Endothelial cell (in vitro differentiated cells): ENCODE measurements around the gene ALS2CL. TPM values are rescaled to one million over a fixed set of nuclear protein-coding genes. Genes with fewer than 3 reads are reported as not detected.
"Not testable (repeated sequence)": the region's sequence is repeated elsewhere in the genome, so short reads cannot be mapped to it uniquely, and the experiment has no call there.

Source experiments
- DNase-seq: peaks from one replicate; pipeline ENCODE4 v3.0.0; 2021; ENCODE audit warnings: low spot score
- H3K27ac Mint-ChIP-seq: one replicate; pipeline ENCODE4 v1.8.0; 2021; ENCODE audit warnings: mixed read lengths, inconsistent platforms; ENCODE audit not compliant: unreplicated experiment
- H3K27me3 Mint-ChIP-seq: one replicate; pipeline ENCODE4 v1.8.0; 2021; ENCODE audit warnings: mild to moderate bottlenecking, moderate library complexity, mixed read lengths, inconsistent platforms; ENCODE audit not compliant: unreplicated experiment
- H3K36me3 Mint-ChIP-seq: one replicate; pipeline ENCODE4 v1.8.0; 2021; ENCODE audit warnings: mild to moderate bottlenecking, low read depth, mixed read lengths, inconsistent platforms; ENCODE audit not compliant: unreplicated experiment
- H3K4me1 Mint-ChIP-seq: one replicate; pipeline ENCODE4 v1.8.0; 2021; ENCODE audit warnings: mild to moderate bottlenecking, mixed read lengths, inconsistent platforms; ENCODE audit not compliant: unreplicated experiment
- H3K4me3 Mint-ChIP-seq: one replicate; pipeline ENCODE4 v1.8.0; 2021; ENCODE audit warnings: mild to moderate bottlenecking, mixed read lengths, inconsistent platforms; ENCODE audit not compliant: unreplicated experiment
- H3K9me3 Mint-ChIP-seq: one replicate; pipeline ENCODE4 v1.8.0; 2021; ENCODE audit warnings: mixed read lengths, inconsistent platforms; ENCODE audit not compliant: unreplicated experiment
- long read RNA-seq: library from polyadenylated mRNA; unstranded; transcript quantifications from one replicate; pipeline ENCODE4 v2.0.0, GENCODE V29; 2020; ENCODE audit not compliant: unreplicated experiment
- total RNA-seq: library from RNA; stranded (reverse); fragmentation: NEBNext Ultra II Directional; extraction: Animal tissue kit (Norgen Biotek cat#: 25700); gene quantifications from one replicate; pipeline ENCODE4 v1.2.1, GENCODE V29; 2021; ENCODE audit not compliant: unreplicated experiment
- TF ChIP-seq, protein P1 (sequence below): fragments of 200-600 bp; sonication (generic); IDR thresholded peaks from one replicate; pipeline ENCODE4 v1.5.0; 2021; ENCODE audit warnings: antibody characterized with exemption; ENCODE audit not compliant: unreplicated experiment

Gene ALS2CL, protein sequence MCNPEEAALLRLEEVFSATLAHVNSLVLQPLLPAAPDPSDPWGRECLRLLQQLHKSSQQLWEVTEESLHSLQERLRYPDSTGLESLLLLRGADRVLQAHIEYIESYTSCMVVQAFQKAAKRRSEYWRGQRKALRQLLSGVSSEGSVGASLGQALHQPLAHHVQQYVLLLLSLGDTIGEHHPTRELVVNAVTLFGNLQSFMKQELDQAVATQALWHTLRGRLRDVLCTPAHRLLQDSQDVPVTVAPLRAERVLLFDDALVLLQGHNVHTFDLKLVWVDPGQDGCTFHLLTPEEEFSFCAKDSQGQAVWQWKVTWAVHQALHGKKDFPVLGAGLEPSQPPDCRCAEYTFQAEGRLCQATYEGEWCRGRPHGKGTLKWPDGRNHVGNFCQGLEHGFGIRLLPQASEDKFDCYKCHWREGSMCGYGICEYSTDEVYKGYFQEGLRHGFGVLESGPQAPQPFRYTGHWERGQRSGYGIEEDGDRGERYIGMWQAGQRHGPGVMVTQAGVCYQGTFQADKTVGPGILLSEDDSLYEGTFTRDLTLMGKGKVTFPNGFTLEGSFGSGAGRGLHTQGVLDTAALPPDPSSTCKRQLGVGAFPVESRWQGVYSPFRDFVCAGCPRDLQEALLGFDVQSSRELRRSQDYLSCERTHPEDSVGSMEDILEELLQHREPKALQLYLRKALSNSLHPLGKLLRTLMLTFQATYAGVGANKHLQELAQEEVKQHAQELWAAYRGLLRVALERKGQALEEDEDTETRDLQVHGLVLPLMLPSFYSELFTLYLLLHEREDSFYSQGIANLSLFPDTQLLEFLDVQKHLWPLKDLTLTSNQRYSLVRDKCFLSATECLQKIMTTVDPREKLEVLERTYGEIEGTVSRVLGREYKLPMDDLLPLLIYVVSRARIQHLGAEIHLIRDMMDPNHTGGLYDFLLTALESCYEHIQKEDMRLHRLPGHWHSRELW
- total RNA-seq, result 5.6 TPM
- long read RNA-seq, full-length matches to known transcripts, result 1 of 2 reads
- long read RNA-seq, partial matches to known transcripts, result 1 of 2 reads
- long read RNA-seq, other reads (novel, unspliced or antisense), result 0 of 2 reads

DNA sequence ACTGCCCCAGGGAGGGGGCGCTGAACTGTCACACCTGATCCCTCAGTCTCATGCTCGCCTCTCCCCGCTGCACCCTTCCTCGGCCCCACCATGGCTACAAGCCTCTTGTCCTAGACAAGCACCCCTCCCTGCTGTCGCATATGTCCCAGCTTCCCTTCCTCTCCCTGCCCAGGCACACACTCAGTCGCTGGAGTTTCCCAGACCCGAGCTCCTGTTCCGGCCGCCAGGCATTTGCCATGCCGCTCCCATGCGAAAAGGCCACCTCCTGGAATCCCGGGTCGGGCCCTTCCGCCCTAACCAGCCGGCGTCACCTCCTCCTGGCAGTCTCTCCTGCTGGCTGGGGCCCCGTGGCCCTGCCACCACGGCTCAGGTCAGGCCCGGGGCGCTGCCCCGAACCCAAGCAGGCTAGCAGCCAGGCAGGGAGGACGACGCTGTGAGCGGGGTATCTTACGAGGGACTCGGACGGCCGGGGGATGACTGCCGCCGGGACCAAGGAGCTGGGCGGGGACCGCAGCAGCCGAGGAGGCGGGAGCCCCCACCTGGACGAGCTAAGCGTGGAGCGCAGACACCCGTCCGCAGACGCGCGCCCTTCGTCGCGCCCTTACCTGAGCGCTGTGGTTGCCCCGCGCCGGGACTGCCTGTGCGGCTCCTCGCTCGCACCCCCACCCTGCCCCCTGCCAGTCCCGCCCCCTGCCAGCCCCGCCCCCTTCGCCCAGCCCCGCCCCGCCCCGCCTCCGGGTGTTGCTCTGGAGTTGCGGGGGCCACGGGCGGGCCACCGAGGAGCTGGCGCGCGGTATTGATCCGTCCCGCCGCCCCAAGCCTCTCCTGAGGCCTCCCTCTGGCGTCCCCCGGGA is at the start of gene ALS2CL:
ALS2CL (minus strand) TSS at position 642 of the 854 bp plus-strand sequence. CDS start 4,239 bp downstream, outside the sequence.
- Mint-ChIP-seq H3K36me3 (no peaks in the 10 kb centered on the region), H3K27ac (peak within 1 kb of the TSS; percentile 80), H3K27me3 (peaks cover 18% of the 10 kb centered on the region), H3K9me3 (no peaks in the 10 kb centered on the region), H3K4me1 (peaks cover 16% of the 10 kb centered on the region), H3K4me3 (peak within 1 kb of the TSS; percentile 86)
- peak; percentile 56 for DNase-seq
- TF ChIP-seq, protein P1, sequence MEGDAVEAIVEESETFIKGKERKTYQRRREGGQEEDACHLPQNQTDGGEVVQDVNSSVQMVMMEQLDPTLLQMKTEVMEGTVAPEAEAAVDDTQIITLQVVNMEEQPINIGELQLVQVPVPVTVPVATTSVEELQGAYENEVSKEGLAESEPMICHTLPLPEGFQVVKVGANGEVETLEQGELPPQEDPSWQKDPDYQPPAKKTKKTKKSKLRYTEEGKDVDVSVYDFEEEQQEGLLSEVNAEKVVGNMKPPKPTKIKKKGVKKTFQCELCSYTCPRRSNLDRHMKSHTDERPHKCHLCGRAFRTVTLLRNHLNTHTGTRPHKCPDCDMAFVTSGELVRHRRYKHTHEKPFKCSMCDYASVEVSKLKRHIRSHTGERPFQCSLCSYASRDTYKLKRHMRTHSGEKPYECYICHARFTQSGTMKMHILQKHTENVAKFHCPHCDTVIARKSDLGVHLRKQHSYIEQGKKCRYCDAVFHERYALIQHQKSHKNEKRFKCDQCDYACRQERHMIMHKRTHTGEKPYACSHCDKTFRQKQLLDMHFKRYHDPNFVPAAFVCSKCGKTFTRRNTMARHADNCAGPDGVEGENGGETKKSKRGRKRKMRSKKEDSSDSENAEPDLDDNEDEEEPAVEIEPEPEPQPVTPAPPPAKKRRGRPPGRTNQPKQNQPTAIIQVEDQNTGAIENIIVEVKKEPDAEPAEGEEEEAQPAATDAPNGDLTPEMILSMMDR, result no peak

DNA sequence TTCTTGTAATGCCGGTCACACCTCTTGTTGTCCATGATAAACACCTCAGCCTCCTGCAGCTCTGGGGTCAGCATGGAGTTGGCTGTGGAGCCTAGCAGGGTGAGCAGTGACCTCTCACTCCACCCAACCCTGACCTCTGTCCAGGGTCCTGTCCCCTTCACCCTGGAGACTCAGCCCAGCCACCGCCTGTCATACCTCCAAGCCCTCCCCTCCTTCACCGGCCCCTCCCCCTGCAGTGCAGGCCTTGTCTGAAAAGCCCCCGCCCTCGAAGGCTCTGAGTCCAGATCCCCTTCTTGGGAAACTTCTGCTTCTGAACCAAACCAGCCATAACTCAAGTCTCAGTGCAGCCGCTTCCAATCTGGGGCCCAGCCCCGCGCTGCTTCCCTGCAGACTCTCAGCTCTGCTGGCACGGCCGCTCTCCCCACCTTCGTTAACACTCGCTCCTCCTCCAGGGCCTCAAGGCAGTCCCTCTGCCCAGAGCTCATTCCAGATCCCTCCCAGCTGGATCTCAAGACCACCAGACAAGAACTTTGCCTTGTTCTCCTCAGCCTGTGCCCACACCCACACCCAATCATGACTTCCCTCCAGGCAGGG is 49.6 kb upstream of the ALS2CL start:
- no peak for DNase-seq
- Mint-ChIP-seq H3K27ac (no peak overlapping the region), H3K36me3 (no peaks in the 10 kb centered on the region), H3K9me3 (no peaks in the 10 kb centered on the region), H3K27me3 (peaks cover 3% of the 10 kb centered on the region), H3K4me1 (no peaks in the 10 kb centered on the region), H3K4me3 (no peak overlapping the region)
- TF ChIP-seq, protein P1, result no peak

DNA sequence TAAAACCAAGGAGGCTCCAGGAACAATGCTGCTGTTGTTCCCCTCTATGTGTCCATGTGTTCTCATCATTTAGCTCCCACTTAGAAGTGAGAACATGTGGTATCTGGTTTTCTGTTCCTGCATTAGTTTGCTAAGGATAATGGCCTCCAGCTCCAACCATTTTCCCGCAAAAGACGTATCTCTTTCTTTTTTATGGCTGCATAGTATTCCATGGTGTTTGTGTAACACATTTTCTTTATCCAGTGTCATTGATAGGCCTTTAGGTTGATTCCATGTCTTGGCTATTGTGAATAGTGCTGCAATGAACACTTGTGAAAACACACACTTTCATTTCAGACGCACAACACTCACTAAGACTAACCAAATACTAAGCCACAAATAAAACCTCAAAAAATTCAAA is 46.1 kb upstream of the ALS2CL start:
- H3K9me3 Mint-ChIP-seq, H3K27ac Mint-ChIP-seq, H3K27me3 Mint-ChIP-seq, H3K4me3 Mint-ChIP-seq, H3K36me3 Mint-ChIP-seq, DNase-seq, H3K4me1 Mint-ChIP-seq: not testable (repeated sequence)

DNA sequence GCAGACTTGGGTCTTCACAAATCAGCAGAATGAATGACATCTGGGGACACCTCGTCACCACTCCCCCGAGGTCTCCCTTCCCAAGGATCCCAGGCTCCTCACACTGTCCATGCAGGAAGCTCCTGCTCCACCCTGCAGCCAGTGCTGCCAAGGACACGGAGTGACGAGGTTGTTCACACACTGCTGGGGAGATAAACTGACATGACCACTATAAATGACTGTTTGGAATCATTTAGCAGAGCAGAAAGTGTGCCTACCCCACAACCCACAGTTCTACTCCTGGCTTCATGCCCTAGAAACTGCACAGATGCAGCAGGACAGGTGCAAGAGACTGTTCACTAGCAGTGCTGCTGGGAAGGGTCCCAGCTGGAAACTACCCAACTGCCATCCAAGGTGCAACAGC is 43.9 kb upstream of the ALS2CL start:
- no peaks in the 10 kb centered on the region for H3K9me3 Mint-ChIP-seq
- H3K4me1 Mint-ChIP-seq, result no peaks in the 10 kb centered on the region
- H3K27me3 Mint-ChIP-seq, result peaks cover 3% of the 10 kb centered on the region
- H3K4me3 Mint-ChIP-seq, result no peak overlapping the region
- H3K27ac Mint-ChIP-seq, result no peak overlapping the region
- H3K36me3 Mint-ChIP-seq, result no peaks in the 10 kb centered on the region
- TF ChIP-seq, protein P1, result no peak
- no peak for DNase-seq
